Activated CD8-positive, alpha-beta memory T cell treated with anti-CD3 and anti-CD28 coated beads for 48 hours (primary cell): ENCODE measurements around the gene PCDHB10.
"Not testable (repeated sequence)": the region's sequence is repeated elsewhere in the genome, so short reads cannot be mapped to it uniquely, and the experiment has no call there.

Experiments used
- DNase-seq, 3 experiments: peaks; one replicate each; pipeline ENCODE4 v3.0.0-alpha.2; 2020; ENCODE audit warnings: low read depth in 2 of 3, low spot score in 2 of 3

PCDHB10 gene

DNA sequence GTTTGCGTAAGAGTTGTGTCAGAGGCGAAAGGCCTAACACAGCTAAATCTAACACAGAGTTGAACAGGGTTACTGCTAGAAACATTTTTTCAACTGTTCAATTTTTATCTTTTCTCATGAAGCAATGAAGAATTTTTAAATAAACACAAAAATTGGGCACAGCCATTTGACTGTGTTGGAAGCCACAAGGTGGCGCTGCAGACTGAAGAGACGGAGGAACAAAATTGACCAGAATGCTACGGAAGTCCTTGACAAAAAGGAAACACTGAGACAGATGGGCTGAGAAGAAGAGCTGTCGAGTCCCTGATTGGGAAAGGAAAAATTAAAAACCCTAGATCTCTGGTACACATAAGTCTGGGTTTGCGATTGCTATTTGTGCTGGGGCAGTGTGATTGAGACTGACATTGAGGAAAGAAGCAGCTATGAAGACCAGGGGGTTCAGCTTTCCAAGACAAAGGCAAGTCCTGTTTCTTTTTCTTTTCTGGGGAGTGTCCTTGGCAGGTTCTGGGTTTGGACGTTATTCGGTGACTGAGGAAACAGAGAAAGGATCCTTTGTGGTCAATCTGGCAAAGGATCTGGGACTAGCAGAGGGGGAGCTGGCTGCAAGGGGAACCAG, 5.1 kb upstream of the PCDHB10 start, which contains the start of gene PCDHB9:
Gene PCDHB9 (plus strand): TSS at position 265 of the 616 bp plus-strand sequence. CDS start 158 bp downstream, at position 423.
- DNase-seq: no peak

- not testable (repeated sequence) for DNase-seq
Measured at GRCh38 chr5:141188682-141189081, 3.5 kb upstream of the PCDHB10 start.

DNA sequence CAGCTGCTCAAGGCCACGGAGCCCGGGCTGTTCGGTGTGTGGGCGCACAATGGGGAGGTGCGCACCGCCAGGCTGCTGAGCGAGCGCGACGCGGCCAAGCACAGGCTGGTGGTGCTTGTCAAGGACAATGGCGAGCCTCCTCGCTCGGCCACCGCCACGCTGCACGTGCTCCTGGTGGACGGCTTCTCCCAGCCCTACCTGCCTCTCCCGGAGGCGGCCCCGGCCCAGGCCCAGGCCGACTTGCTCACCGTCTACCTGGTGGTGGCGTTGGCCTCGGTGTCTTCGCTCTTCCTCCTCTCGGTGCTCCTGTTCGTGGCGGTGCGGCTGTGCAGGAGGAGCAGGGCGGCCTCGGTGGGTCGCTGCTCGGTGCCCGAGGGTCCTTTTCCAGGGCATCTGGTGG, 3.0 kb upstream of the PCDHB10 start:
- not testable (repeated sequence) for DNase-seq

DNA sequence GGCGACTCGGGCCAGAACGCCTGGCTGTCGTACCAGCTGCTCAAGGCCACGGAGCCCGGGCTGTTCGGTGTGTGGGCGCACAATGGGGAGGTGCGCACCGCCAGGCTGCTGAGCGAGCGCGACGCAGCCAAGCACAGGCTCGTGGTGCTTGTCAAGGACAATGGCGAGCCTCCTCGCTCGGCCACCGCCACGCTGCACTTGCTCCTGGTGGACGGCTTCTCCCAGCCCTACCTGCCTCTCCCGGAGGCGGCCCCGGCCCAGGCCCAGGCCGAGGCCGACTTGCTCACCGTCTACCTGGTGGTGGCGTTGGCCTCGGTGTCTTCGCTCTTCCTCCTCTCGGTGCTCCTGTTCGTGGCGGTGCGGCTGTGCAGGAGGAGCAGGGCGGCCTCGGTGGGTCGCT, 2.2 kb downstream of the PCDHB10 start:
- not testable (repeated sequence) for DNase-seq

GRCh38 chr5:141196363-141196762, 4.2 kb downstream of the PCDHB10 start:
- no peak for DNase-seq

DNA sequence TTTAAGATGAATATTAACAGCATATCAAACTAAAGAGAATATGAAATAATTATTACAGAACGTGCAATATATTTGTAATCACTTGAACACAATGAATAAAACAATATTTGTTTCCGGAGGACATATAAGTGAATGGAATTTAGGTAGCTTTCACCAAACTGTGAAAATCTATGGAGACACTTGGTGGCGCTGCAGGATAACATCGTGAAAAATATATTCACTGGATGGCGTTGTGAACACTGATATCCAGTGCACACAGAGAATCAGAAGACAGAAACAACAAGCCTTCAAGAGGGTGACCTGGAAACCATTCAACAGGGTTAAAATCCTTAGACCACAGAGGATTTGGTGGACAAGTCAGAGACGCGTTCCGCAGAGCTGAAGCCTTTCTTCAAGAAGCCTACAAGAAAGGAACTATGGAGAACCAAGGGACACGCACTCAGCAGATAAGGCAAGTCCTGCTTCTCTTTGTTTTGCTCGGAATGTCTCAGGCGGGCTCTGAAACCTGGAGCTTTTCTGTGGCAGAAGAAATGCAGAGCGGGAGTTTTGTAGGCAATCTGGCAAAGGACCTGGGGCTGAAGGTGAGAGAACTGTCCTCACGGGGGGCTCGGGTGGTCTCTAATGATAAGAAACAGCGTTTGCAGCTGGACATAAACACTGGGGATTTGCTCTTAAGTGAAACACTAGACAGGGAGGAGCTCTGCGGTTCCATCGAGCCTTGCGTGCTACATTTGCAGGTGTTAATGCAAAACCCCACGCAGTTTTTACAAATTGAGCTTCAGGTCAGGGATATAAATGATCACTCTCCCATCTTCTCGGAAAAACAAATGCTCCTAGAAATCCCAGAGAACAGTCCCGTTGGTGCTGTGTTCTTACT, 7.4 kb downstream of the PCDHB10 start, which contains the start of gene PCDHB11:
Gene PCDHB11 (plus strand): TSS at position 269 of the 877 bp plus-strand sequence. CDS start 148 bp downstream, at position 417.
- DNase-seq: no peak

- DNase-seq: not testable (repeated sequence)
Measured at GRCh38 chr5:141201126-141201525, 9.0 kb downstream of the PCDHB10 start.

GRCh38 chr5:141201646-141202045, 9.5 kb downstream of the PCDHB10 start:
- not testable (repeated sequence) for DNase-seq

DNA sequence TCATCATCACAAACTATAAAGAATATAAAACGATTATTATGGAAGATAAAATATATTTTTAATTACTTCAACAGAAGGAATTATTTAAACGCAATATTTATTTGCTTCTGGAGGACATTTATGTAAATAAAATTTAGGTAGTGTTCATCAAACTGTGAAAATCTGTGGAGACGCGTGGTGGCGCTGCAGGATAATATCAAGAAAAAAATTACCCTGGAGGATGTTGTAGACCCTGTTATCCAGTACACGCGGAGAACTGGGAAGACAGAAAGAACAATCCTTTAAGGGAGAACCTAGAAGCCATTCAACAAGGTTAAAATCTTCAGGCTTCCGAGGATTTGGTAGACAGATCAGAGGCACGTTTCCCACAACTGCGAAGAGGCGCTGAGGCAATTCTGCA, 16.3 kb downstream of the PCDHB10 start, which contains the start of gene PCDHB12:
Gene PCDHB12 (plus strand): TSS at position 242 of the 400 bp plus-strand sequence. CDS start 189 bp downstream, outside the sequence.
- DNase-seq: no peak

DNA sequence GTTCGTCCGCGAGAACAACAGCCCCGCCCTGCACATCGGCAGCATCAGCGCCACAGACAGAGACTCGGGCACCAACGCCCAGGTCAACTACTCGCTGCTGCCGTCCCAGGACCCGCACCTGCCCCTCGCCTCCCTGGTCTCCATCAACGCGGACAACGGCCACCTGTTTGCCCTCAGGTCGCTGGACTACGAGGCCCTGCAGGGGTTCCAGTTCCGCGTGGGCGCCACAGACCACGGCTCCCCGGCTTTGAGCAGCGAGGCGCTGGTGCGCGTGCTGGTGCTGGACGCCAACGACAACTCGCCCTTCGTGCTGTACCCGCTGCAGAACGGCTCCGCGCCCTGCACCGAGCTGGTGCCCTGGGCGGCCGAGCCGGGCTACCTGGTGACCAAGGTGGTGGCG, 18.1 kb downstream of the PCDHB10 start:
- not testable (repeated sequence) for DNase-seq

GRCh38 chr5:141210849-141211248, 18.7 kb downstream of the PCDHB10 start:
- DNase-seq: not testable (repeated sequence)

- DNase-seq: not testable (repeated sequence)
Measured at GRCh38 chr5:141213656-141214339, 21.6 kb downstream of the PCDHB10 start, which contains the start of gene PCDHB13. Gene PCDHB13 (plus strand): TSS chr5:141213919. CDS start chr5:141214124, 205 bp downstream.

DNA sequence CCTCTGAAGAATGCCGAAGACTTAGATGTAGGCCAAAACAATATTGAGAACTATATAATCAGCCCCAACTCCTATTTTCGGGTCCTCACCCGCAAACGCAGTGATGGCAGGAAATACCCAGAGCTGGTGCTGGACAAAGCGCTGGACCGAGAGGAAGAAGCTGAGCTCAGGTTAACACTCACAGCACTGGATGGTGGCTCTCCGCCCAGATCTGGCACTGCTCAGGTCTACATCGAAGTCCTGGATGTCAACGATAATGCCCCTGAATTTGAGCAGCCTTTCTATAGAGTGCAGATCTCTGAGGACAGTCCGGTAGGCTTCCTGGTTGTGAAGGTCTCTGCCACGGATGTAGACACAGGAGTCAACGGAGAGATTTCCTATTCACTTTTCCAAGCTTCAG, 22.4 kb downstream of the PCDHB10 start:
- DNase-seq: not testable (repeated sequence)

- not testable (repeated sequence) for DNase-seq
Measured at GRCh38 chr5:141215504-141215903, 23.4 kb downstream of the PCDHB10 start.

DNA sequence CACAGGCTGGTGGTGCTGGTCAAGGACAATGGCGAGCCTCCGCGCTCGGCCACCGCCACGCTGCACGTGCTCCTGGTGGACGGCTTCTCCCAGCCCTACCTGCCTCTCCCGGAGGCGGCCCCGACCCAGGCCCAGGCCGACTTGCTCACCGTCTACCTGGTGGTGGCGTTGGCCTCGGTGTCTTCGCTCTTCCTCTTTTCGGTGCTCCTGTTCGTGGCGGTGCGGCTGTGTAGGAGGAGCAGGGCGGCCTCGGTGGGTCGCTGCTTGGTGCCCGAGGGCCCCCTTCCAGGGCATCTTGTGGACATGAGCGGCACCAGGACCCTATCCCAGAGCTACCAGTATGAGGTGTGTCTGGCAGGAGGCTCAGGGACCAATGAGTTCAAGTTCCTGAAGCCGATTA, 23.9 kb downstream of the PCDHB10 start:
- DNase-seq: not testable (repeated sequence)

DNA sequence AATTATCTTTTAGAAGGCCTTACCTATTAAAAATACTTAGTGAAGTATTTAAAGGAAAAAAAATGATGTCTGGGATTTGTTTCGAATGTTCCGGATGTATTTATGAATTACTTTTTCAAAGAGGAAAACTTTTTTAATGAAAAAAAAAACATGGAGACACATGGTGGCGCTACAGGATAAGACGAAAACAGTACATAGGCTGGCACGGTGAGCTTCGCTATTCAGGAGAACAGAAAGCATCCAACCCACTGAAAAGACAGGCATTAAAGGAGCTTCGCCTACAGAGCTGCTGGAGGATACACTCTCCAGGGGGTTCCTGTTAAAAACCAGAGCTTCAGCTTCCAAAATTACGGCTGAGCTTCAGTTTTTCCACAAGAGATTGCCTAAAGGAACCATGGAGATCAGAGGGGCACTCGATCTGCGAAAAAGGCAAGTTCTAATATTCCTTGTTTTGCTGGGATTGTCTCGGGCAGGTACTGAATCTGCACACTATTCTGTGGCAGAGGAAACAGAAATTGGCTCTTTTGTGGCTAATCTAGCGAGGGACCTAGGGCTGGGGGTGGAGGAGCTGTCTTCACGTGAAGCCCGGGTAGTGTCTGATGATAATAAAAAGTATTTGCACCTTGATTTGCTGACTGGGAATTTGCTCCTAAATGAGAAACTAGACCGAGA, 31.1 kb downstream of the PCDHB10 start, which contains the start of gene PCDHB14:
Gene PCDHB14 (plus strand): TSS at position 232 of the 672 bp plus-strand sequence. CDS start 163 bp downstream, at position 395.
- no peak for DNase-seq

- not testable (repeated sequence) for DNase-seq
Measured at GRCh38 chr5:141224844-141225243, 32.7 kb downstream of the PCDHB10 start.

DNA sequence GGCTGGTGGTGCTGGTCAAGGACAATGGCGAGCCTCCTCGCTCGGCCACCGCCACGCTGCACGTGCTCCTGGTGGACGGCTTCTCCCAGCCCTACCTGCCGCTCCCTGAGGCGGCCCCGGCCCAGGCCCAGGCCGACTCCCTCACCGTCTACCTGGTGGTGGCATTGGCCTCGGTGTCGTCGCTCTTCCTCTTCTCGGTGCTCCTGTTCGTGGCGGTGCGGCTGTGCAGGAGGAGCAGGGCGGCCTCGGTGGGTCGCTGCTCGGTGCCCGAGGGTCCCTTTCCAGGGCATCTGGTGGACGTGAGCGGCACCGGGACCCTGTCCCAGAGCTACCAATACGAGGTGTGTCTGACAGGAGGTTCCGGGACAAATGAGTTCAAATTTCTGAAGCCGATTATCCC, 33.3 kb downstream of the PCDHB10 start:
- DNase-seq: not testable (repeated sequence)

DNA sequence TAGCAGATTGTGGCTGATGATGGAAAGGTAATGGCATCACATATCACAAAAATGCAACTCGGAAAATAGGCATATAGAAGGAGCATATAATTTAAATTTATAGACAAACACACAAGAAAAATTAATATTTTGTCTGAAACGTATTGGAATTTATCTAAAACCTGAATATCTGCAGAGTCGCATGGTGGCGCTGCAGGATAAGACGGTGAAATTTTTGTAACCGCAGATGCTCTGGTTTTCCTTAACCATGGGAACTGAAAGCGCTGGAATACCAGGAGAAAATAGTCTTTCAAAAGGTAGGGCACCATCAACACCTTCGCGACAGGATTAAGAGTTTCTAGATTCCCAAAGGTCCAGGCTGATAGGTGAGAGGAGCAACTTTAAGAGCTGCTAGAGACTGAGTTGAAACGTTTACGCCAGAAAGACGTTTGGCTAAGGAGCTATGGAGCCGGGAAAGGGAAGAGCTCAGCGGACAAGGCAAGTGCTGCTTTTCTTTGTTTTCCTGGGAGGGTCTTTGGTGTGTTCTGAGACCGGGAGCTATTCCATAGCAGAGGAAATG, 42.0 kb downstream of the PCDHB10 start:
- no peak for DNase-seq

- DNase-seq: not testable (repeated sequence)
Measured at GRCh38 chr5:141235922-141236321, 43.8 kb downstream of the PCDHB10 start.
